K562 (cell line): ENCODE data around the gene CNTN5. TPM values are rescaled to one million over a fixed set of nuclear protein-coding genes. Genes with fewer than 3 reads are reported as not detected.

ENCODE experiments used
- ATAC-seq: fragments of 200-7000 bp; cut with Tn5 transposase; 3 replicates; pipeline ENCODE4 v1.9.1; 2020; ENCODE audit warnings: moderate library complexity
- BruUV-seq: library from RNA; stranded (reverse); fragments of 400-500 nt; replicated peaks from 2 replicates; lab custom pipeline; 2021; lab: Mats Ljungman, UMichigan
- CTCF ChIA-PET: fragments of 300-600 bp; formaldehyde crosslinking; extraction: SDS; loops from one replicate; lab custom pipeline; 2021; ENCODE audit warnings: low intra/inter-chr PET ratio; lab: Yijun Ruan, JAX
- POLR2A ChIA-PET: fragments of 300-600, 350-650 bp; sonication (Branson Sonifier 250); formaldehyde crosslinking; extraction: SDS; loops from one replicate; lab custom pipeline; 2021; ENCODE audit warnings: antibody characterized with exemption, inconsistent platforms; lab: Yijun Ruan, JAX
- DNase-seq, 4 experiments: peaks; one replicate each; pipeline versions ENCODE4 v3.0.0 to v3.0.0-alpha.2; 2011 to 2018; ENCODE audit warnings: low spot score in 3 of 4, mixed read lengths in 3 of 4; ENCODE audit errors: extremely low read depth in 1 of 4
- FAIRE-seq: peaks from 2 replicates; lab custom pipeline; 2011; peaks lifted over from hg19 to GRCh38; lab: Jason Lieb, UNC
- H2AFZ ChIP-seq: 2 replicates; pipeline ENCODE4 v1.6.0; 2011; ENCODE audit warnings: low read depth, low read length, control low read depth, inconsistent platforms
- H3K27ac ChIP-seq: fragments of 200-600 bp; 3 replicates; pipeline ENCODE4 v1.8.0; 2011; ENCODE audit warnings: low read depth, mild to moderate bottlenecking, control low read depth, inconsistent platforms, low read length, moderate library complexity, mixed read lengths; ENCODE audit errors: extremely low read depth
- H3K27me3 ChIP-seq, 2 experiments: fragments of 300-600 bp in 1 of 2; 2 replicates in 1 of 2; 3 replicates in 1 of 2; pipeline versions ENCODE4 v1.6.0 to v1.8.0; 2011; ENCODE audit warnings: inconsistent platforms in 2 of 2, low read length in 2 of 2, mild to moderate bottlenecking in 1 of 2, mixed read lengths in 1 of 2, moderate library complexity in 1 of 2; ENCODE audit not compliant: control insufficient read depth in 2 of 2, insufficient read depth in 2 of 2
- H3K36me3 ChIP-seq: fragments of 300-600 bp; 3 replicates; pipeline ENCODE4 v1.8.0; 2011; ENCODE audit warnings: mild to moderate bottlenecking, low read length, inconsistent platforms; ENCODE audit not compliant: control insufficient read depth, insufficient read depth
- H3K4me1 ChIP-seq, 2 experiments: fragments of 200-600 bp in 1 of 2; replicated peaks in 1 of 2; 2 replicates in 1 of 2; 3 replicates in 1 of 2; pipeline versions ENCODE4 v1.5.1 to v1.8.0; 2011; ENCODE audit warnings: inconsistent platforms in 2 of 2, low read length in 2 of 2, mild to moderate bottlenecking in 1 of 2, mixed read lengths in 1 of 2, moderate library complexity in 1 of 2; ENCODE audit not compliant: control insufficient read depth in 2 of 2, insufficient read depth in 2 of 2
- H3K4me2 ChIP-seq: 2 replicates; pipeline ENCODE4 v1.6.1; 2011; ENCODE audit warnings: low read length, control low read depth, inconsistent platforms, mixed read lengths; ENCODE audit not compliant: insufficient read depth
- H3K4me3 ChIP-seq: fragments of 200-600 bp; sonication (generic), shearing (Covaris generic); 2 replicates; pipeline ENCODE4 v1.5.1; 2016; ENCODE audit warnings: control low read depth, inconsistent platforms
- H3K79me2 ChIP-seq: fragments of 200-600 bp; 3 replicates; pipeline ENCODE4 v1.8.0; 2011; ENCODE audit warnings: low read length, inconsistent platforms; ENCODE audit not compliant: control insufficient read depth, insufficient read depth
- H3K9ac ChIP-seq, 2 experiments: 2 replicates each; pipeline versions ENCODE4 v1.6.0 to v1.6.1; 2011; ENCODE audit warnings: low read depth in 2 of 2, low read length in 2 of 2, control low read depth in 1 of 2, inconsistent platforms in 1 of 2, mild to moderate bottlenecking in 1 of 2, mixed read lengths in 1 of 2; ENCODE audit not compliant: insufficient read depth in 1 of 2
- H3K9me1 ChIP-seq: one replicate; pipeline ENCODE4 v1.6.0; 2011; ENCODE audit warnings: inconsistent platforms, mild to moderate bottlenecking, low read length, moderate library complexity; ENCODE audit not compliant: control insufficient read depth, insufficient read depth
- H3K9me3 ChIP-seq: replicated peaks from 2 replicates; pipeline ENCODE4 v1.5.1; 2011; ENCODE audit warnings: low read depth, low read length, inconsistent platforms; ENCODE audit not compliant: control insufficient read depth, insufficient read depth
- H4K20me1 ChIP-seq: replicated peaks from 2 replicates; pipeline ENCODE4 v1.6.1; 2011; ENCODE audit warnings: low read length, inconsistent platforms, mixed read lengths; ENCODE audit not compliant: control insufficient read depth, insufficient read depth
- ARID1B ChIP-seq: fragments of 450-650 bp; IDR thresholded peaks from 2 replicates; pipeline ENCODE4 v1.6.1; 2016; ENCODE audit warnings: antibody characterized with exemption, mild to moderate bottlenecking, inconsistent platforms
- ARID2 ChIP-seq: fragments of 450-650 bp; IDR thresholded peaks from 2 replicates; pipeline ENCODE4 v1.6.1; 2017; ENCODE audit warnings: antibody characterized with exemption, mild to moderate bottlenecking
- EZH2 ChIP-seq: IDR thresholded peaks from 2 replicates; pipeline ENCODE4 v1.6.1; 2012; ENCODE audit warnings: low read depth, mild to moderate bottlenecking, inconsistent platforms, low read length, borderline replicate concordance
- FOXP1 ChIP-seq: sonication (generic); formaldehyde crosslinking; IDR thresholded peaks from 2 replicates; pipeline ENCODE4 v1.8.0; 2022; ENCODE audit warnings: mild to moderate bottlenecking, missing genetic modification reagents
- KAT7 ChIP-seq: sonication (generic); formaldehyde crosslinking; IDR thresholded peaks from 2 replicates; pipeline ENCODE4 v1.8.0; 2022; ENCODE audit warnings: missing genetic modification reagents, mild to moderate bottlenecking, borderline replicate concordance
- MAFG ChIP-seq: fragments of 450-650 bp; conservative IDR thresholded peaks from 2 replicates; pipeline ENCODE4 v1.6.1; 2016; ENCODE audit warnings: missing genetic modification characterization, missing compliant biosample characterization
- MCM2 ChIP-seq: fragments of 450-650 bp; IDR thresholded peaks from 2 replicates; pipeline ENCODE4 v1.6.1; 2017; ENCODE audit warnings: low read depth, mild to moderate bottlenecking
- PCBP1 ChIP-seq: fragments of 200-400 bp; formaldehyde crosslinking; IDR thresholded peaks from 2 replicates; pipeline ENCODE4 v1.6.1; 2018; ENCODE audit warnings: mild to moderate bottlenecking, low read depth, low read length; ENCODE audit not compliant: poor library complexity, severe bottlenecking
- SIRT6 ChIP-seq: IDR thresholded peaks from one replicate; pipeline ENCODE4 v1.6.1; 2012; ENCODE audit warnings: low read depth, mild to moderate bottlenecking, control low read depth, inconsistent platforms, low read length, moderate library complexity
- TAF7 ChIP-seq: fragments of 450-650 bp; IDR thresholded peaks from 2 replicates; pipeline ENCODE4 v1.6.1; 2016; ENCODE audit warnings: missing genetic modification characterization, missing compliant biosample characterization
- THRB ChIP-seq: fragments of 450-650 bp; formaldehyde crosslinking; conservative IDR thresholded peaks from 2 replicates; pipeline ENCODE4 v1.4.0; 2022; ENCODE audit warnings: mild to moderate bottlenecking, missing genetic modification characterization
- ZBED1 ChIP-seq: IDR thresholded peaks from 2 replicates; pipeline ENCODE4 v1.6.1; 2014
- ZBTB12 ChIP-seq: fragments of 250-450 bp; sonication (Bioruptor Pico); IDR thresholded peaks from 2 replicates; pipeline ENCODE4 v1.4.0; 2020
- ZNF197 ChIP-seq: fragments of 200-800 bp; sonication (Bioruptor generic); IDR thresholded peaks from 2 replicates; pipeline ENCODE4 v1.6.1; 2016; ENCODE audit warnings: low read depth, missing genetic modification characterization, missing compliant biosample characterization
- WGBS: fragments of 100-300 bp; shearing (Covaris generic); methylation state at CpG from one replicate; pipeline ENCODE4 v1.1.6; 2016; ENCODE audit warnings: low coverage, mixed read lengths; ENCODE audit not compliant: insufficient coverage; ENCODE audit errors: missing lambda C conversion rate; 5-methylcytosine and 5-hydroxymethylcytosine counted together
- in situ Hi-C: fragments of 300-500 bp; cut with MboI; formaldehyde crosslinking; loops from 4 replicates; pipeline ENCODE4 v1.15.0; 2018; ENCODE audit warnings: inconsistent platforms, mixed read lengths
- intact Hi-C: fragments of 100-400 bp; cut with micrococcal nuclease; formaldehyde crosslinking; loops from 2 replicates; pipeline ENCODE4 v1.14.2; 2022
- polyA plus RNA-seq, 8 experiments: library from polyadenylated mRNA; depleted of rRNA in 4 of 8; stranded (reverse) in 5 of 8; unstranded in 3 of 8; fragments of >200 nt; fragmentation: Nextera tagmentation in 2 of 8; fragmentation: Illumina TruSeq in 1 of 8; extraction: Ambion mirVana in 2 of 8; extraction: Trizol in 1 of 8; gene quantifications; 2 replicates each; pipeline versions ENCODE4 v1.2.1 to v1.2.3, GENCODE V29; 2011 to 2014; ENCODE audit warnings: inconsistent platforms in 1 of 8, missing spikeins in 1 of 8
- total RNA-seq, 7 experiments: library from RNA; depleted of rRNA in 6 of 7; stranded (reverse); fragments of >200 nt in 6 of 7; fragmentation: Illumina TruSeq in 2 of 7; extraction: Trizol in 2 of 7; gene quantifications; 2 replicates each; pipeline versions ENCODE4 v1.2.1 to v1.2.3, GENCODE V29; 2011 to 2021; ENCODE audit warnings: low replicate concordance in 1 of 7
- TF ChIP-seq, protein P1 (sequence below): sonication (generic); formaldehyde crosslinking; IDR thresholded peaks from 2 replicates; pipeline ENCODE4 v1.8.0; 2022; ENCODE audit warnings: mild to moderate bottlenecking, missing genetic modification reagents

The CNTN5 gene
- total and polyA plus RNA-seq, 9 of the 15 experiments (the other 6 are each of a cell fraction or from before 2014, with no cell fraction given), result 0.03 TPM; not detected in 8

DNA sequence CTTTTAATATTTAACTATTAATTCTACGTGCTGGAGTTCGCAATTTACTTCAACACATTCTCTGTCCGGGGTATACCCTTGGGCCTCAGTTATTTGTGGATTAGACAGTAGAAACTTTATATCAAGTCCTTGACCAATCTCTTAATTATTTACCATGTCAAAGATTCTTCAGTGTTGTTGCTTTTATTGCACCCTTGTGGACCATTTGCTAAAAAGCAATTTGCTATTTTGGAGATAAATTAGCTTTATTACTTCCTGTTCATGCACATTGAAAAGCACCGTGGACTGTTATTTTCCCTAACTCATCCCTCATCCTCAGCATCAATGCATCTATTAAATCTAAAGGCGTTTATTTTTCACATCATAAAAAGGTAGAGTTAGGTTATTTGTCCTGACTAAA, 609.9 kb downstream of the CNTN5 start:
- Histone ChIP-seq H2AFZ (no peak overlapping the region), H3K79me2 (no peaks in the 10 kb centered on the region), H3K27me3 (no peaks in the 10 kb centered on the region), H3K27ac (no peak overlapping the region), H3K9me1 (no peaks in the 10 kb centered on the region), H3K4me3 (no peak overlapping the region), H4K20me1 (no peaks in the 10 kb centered on the region), H3K9ac (no peak overlapping the region), H3K4me2 (no peak overlapping the region), H3K9me3 (0 out of 2 replicates have a peak, but pooled peaks cover 3% of the 10 kb centered on the region), H3K36me3 (no peaks in the 10 kb centered on the region), H3K4me1 (no peaks in the 10 kb centered on the region)
- intact Hi-C loops (no loop called here), in situ Hi-C loops (no loop called here)
- no peak for TF ChIP-seq EZH2
- TF ChIP-seq ARID1B, result no peak
- no peak for TF ChIP-seq ZBTB12 (CRISPR knock-in tag)
- TF ChIP-seq ZBED1, result no peak
- no peak for TF ChIP-seq KAT7
- TF ChIP-seq ARID2, result no peak
- no peak for TF ChIP-seq TAF7 (tag)
- TF ChIP-seq MCM2, result no peak
- no peak for TF ChIP-seq ZNF197 (CRISPR knock-in tag)
- no peak for TF ChIP-seq THRB
- no peak for TF ChIP-seq SIRT6
- TF ChIP-seq FOXP1 (CRISPR knock-in tag), result no peak
- TF ChIP-seq PCBP1, result no peak
- TF ChIP-seq, protein P1, sequence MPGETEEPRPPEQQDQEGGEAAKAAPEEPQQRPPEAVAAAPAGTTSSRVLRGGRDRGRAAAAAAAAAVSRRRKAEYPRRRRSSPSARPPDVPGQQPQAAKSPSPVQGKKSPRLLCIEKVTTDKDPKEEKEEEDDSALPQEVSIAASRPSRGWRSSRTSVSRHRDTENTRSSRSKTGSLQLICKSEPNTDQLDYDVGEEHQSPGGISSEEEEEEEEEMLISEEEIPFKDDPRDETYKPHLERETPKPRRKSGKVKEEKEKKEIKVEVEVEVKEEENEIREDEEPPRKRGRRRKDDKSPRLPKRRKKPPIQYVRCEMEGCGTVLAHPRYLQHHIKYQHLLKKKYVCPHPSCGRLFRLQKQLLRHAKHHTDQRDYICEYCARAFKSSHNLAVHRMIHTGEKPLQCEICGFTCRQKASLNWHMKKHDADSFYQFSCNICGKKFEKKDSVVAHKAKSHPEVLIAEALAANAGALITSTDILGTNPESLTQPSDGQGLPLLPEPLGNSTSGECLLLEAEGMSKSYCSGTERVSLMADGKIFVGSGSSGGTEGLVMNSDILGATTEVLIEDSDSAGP (CRISPR knock-in tag), result no peak
- no peak for TF ChIP-seq MAFG
- POLR2A ChIA-PET, result no interaction called here
- no peak for FAIRE-seq
- DNase-seq, result no peak
- BruUV-seq, result no TSS peak
- WGBS, result 4% methylated on average over 5 of the region's 5 CpGs
- ATAC-seq, result no peak
- CTCF ChIA-PET, result no interaction called here
